SIG-M5 treated with dmso at 0.1 percent for 504 hours (cell line): Measurements from ENCODE around the gene KRT35.
"Not testable (repeated sequence)": the region's sequence is repeated elsewhere in the genome, so short reads cannot be mapped to it uniquely, and the experiment has no call there.

Experiments
- DNase-seq: peaks from one replicate; lab custom pipeline; 2025; ENCODE audit not compliant: unreplicated experiment; lab: John Stamatoyannopoulos, UW

The KRT35 gene

GRCh38 chr17:41462705-41463104, 18.2 kb downstream of the KRT35 start:
- no peak for DNase-seq

DNA sequence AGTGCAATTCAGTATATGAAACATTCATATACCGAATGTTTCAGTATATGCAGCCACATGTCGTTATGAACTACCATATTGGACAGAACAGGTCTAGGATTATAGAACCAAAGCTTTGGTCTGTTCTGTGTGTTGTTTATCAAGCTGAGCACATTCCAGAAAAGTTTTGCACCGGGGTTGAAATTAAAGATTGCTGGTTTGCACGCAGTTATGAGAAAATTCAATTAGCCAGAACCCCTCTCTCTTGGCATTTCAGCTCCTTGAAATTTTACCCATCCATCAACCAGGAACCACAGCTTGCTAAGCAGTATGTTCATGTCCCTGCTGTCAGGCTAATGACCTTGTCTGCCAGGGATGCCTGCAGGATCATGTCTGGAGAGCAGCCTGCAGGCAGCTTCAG, 23.3 kb downstream of the KRT35 start:
- no peak for DNase-seq

DNA sequence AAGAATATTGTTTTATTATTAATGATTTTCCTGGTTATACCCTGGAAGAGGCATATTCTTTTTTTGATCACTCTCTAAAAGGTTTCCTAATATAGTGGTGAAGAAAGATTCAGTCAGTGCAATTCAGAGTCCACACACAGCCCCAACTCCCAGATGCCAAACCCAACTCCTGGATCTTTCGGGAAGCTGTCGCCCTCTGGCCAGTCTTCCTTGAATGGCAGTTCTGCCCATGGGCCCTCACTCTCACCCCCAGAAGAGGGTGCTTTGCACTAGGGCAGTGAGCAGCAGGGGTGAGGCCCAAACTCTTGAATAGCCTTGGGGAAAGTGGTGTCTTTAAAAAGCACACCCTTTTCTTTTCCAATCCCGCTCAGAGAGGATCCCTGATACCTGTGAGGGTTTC, 24.7 kb downstream of the KRT35 start:
- DNase-seq = no peak

- DNase-seq = no peak
Measured at GRCh38 chr17:41455236-41455635, 25.7 kb downstream of the KRT35 start.

DNA sequence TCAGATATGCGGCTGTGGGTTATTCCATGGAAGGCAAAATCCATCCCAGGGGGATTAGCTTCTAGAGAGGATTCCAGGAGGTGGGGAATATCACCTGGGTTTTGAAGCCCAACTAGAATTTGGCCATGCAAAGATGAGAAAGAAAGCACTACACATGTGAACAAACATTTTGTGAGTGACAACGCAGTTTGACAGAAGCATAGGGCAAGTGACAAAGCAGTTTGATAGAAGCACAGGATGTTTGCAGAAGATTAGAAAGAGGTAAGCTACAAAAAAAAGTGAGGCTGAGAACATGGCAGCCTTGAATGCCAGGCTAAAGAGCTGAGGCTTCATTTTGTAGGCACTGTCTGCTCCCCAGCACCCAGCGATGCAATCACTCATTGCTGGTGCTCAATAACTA, 27.9 kb downstream of the KRT35 start:
- DNase-seq = no peak

DNA sequence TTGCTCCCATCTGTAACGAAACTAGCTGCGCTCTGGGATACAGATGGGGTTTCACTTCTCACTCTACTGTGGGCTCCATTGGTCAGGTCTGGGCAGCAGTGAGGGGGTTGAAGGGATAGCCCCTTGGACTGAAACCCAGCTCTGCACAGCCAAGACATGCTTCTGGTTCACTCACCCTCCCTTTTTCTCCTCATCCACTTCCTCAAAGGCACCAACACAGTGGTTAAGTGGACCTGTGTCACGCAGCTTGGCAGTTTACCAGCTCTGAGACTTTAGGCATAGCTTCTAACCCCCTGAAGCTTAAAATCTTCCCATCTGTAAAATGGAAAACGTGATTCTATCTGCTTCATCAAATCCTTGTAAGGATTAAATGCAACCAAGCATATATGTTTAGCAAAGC, 28.7 kb downstream of the KRT35 start:
- no peak for DNase-seq

GRCh38 chr17:41451154-41451728, 29.7 kb downstream of the KRT35 start:
- no peak for DNase-seq

DNA sequence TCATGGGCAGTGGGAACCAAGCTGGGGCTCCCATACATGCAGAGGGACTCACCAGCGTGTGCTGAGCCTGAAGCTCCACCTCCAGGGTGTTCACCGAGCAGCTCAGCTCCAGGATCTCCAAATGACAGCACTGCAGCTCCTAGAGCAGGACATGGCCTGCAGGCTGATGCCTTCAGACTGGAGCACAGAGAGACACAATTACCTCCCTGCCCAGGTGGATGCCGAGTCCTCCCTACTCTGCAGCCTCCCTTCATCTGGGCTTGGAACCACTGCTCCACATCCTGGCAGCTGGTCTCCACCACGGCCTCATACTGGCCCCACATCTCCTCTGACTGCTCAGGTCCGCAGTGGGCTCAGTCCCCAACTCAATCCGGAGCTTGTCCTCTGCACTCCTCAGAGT, 31.9 kb downstream of the KRT35 start:
- no peak for DNase-seq

GRCh38 chr17:41448506-41448905, 32.4 kb downstream of the KRT35 start:
- no peak for DNase-seq

DNA sequence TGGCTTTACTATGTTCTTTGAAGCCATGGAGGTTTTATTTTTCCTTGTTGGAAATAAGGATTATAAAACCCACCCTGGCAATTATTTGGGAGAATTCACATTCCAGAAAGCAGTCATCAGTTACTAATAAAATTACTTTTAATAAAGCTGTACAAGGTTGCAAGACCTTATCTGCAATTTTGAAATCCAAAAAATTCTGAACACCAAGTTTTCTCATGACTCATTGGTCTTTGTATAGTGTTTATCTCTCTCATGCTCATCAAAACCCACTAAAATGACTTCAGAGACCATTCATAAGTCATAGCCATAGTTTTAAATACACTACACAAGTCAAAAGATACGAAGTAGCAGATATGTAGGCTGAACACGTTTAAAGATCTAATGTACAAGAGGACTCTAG, 34.1 kb downstream of the KRT35 start:
- DNase-seq = no peak

GRCh38 chr17:41444640-41445039, 36.3 kb downstream of the KRT35 start:
- no peak for DNase-seq

- no peak for DNase-seq
Measured at GRCh38 chr17:41444186-41444585, 36.8 kb downstream of the KRT35 start.

GRCh38 chr17:41442739-41443138, 38.2 kb downstream of the KRT35 start:
- DNase-seq = no peak

- DNase-seq = no peak
Measured at GRCh38 chr17:41440531-41441033, 40.4 kb downstream of the KRT35 start, which contains the start of gene KRT38. TSS of gene KRT38 (minus strand) at chr17:41440983. CDS start at chr17:41440921, 62 bp downstream.

DNA sequence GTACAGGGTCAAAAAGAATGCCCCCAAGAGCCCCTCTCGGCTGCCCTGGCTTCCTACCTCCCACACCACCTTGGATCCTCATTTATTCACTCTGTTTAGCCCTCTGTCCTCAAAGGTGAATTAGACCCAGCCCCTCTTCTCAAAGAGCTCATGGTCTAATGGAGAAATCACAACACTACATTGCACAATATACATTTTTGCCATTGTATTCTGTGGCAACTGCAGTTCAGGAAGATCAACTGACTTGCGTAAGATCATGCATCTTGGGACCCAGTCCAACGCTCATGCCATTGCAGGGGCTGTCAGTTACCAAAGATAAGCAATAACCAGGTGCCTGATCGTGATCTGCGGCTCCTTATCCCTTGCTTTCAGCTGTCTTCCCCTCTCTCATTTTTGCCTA, 41.6 kb downstream of the KRT35 start:
- DNase-seq = peak; percentile 1

DNA sequence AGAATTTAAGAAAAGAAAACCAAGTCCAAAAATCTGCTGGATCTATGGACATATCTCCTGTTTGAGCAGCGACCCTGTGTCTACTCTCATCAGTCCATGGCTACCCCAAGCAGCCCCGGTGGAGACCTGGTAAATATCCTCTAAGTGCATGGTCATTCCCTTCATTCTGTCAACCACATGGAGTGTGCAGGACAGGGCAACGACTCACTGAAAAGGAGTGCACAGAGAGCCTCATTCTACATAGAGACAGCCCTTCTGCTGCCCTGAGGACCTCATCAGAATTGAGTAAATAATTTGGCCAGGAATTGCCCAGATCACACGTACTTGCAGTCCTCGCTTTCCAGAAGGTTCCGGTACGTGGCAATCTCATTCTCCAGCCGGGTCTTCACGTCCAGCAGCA, 43.2 kb downstream of the KRT35 start:
- no peak for DNase-seq

GRCh38 chr17:41437254-41437653, 43.7 kb downstream of the KRT35 start:
- no peak for DNase-seq

DNA sequence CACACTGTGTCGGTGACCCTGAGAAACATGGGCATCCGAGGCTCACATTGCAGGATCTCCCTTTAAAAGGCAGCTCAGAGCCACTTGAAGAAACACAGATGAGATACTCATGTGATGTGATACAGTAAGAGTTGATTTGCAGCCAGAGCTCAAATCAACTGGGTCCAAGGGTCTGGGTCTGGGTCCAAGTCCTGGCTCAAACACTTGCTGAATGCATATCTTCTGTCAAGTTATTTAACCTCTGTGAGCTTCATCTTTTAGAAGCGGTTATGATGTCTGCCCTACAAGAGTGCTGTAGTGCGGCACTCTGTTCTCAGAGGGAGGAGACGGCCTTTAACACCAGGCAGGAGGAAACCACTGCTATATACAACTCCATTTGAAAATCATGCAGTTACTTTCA, 46.5 kb downstream of the KRT35 start:
- no peak for DNase-seq

DNA sequence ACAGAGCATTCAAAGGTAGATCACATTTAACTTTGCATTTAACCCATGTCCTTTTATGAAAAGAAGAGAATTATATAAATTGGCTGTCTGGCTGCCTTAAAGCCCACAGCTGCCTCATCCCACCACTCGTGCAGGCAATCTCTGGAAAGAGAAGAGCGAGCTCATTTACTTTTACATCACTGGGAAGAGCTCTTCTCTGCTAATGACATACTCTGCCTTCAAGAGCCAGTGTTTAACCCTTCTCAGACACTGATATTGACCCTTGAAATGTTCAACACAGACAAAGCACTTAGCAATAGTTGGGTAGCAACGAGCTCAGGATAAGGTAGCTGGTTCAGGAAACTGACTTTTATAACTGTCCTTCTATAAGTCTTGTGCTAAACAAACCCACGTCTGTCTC, 46.9 kb downstream of the KRT35 start:
- DNase-seq = no peak

GRCh38 chr17:41433586-41433985, 47.4 kb downstream of the KRT35 start:
- no peak for DNase-seq

- not testable (repeated sequence) for DNase-seq
Measured at GRCh38 chr17:41430376-41430775, 50.6 kb downstream of the KRT35 start.

GRCh38 chr17:41429667-41430066, 51.3 kb downstream of the KRT35 start:
- no peak for DNase-seq

DNA sequence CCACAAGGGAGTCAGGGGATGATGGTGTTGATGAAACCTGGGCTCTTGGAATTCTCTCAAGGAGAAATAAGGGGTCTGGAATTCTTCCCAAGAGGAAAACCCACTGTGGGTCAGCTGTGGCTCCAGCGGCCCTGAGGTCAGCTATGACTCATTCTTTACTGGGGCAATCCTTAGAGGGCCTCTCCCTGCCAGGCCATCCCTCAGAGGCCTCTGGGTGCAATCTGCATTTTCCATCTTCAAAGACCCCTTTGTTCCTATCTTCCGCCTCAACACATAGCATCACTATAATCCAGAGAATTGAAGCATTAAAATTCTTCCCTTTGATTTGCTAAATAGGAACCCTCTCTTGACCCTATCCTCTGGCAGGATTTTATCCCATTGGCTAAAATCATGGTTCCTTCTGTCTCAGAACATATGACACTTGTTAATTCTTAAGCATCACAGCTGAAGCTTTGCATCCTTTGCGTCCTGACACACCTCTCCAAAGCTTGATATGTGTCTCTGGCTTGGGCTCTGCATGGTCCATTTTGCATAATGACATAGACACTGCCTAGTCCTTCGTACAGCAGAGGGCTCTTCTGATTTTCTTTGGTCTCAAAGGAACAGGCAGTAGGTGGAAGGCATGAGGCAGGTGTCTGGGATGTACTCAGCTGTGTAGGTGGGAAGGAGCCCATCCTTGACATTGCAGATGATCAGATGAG, 52.2 kb downstream of the KRT35 start:
- DNase-seq = no peak
